GM12875 (cell line): ENCODE measurements around the gene ARID4A.

Experiments
- H3K4me3 ChIP-seq: one replicate; pipeline ENCODE4 v1.5.1; 2011; ENCODE audit warnings: low read depth, low read length, control low read depth
- CTCF ChIP-seq: IDR thresholded peaks from 2 replicates; pipeline ENCODE4 v1.5.1; 2011; ENCODE audit warnings: low read depth, mild to moderate bottlenecking, control low read depth, inconsistent platforms, low read length, moderate library complexity, borderline replicate concordance; ENCODE audit not compliant: insufficient read depth

Gene ARID4A

GRCh38 chr14:58395812-58396788 lies 97.7 kb downstream of the ARID4A start, which contains the start of gene TOMM20L:
Gene TOMM20L, plus strand, starts transcription at chr14:58395930. Its CDS starts 28 bp downstream, at chr14:58395958.
- TF ChIP-seq CTCF, result peak; percentile 89
- peak within 1 kb of the TSS; percentile 57 for H3K4me3 ChIP-seq

- no peak overlapping the region for H3K4me3 ChIP-seq
- no peak for TF ChIP-seq CTCF
Measured at GRCh38 chr14:58397156-58397555, 98.8 kb downstream of the ARID4A start.

GRCh38 chr14:58398495-58398894 lies 100.1 kb downstream of the ARID4A start:
- no peak for TF ChIP-seq CTCF
- H3K4me3 ChIP-seq, result no peak overlapping the region

GRCh38 chr14:58398895-58399294 lies 100.5 kb downstream of the ARID4A start:
- H3K4me3 ChIP-seq, result no peak overlapping the region
- no peak for TF ChIP-seq CTCF

GRCh38 chr14:58401587-58401986 lies 103.2 kb downstream of the ARID4A start:
- TF ChIP-seq CTCF, result no peak
- H3K4me3 ChIP-seq, result no peak overlapping the region

GRCh38 chr14:58408681-58409215 lies 110.4 kb downstream of the ARID4A start:
- no peak for TF ChIP-seq CTCF
- no peak overlapping the region for H3K4me3 ChIP-seq
